Measurements from ENCODE around the gene B3GNT7. TPM values are rescaled to one million over a fixed set of nuclear protein-coding genes. Genes with fewer than 3 reads are reported as not detected.

Gene B3GNT7
- total RNA-seq, 2 experiments from 2014 or later, result 0.38 to 0.89 TPM

DNA sequence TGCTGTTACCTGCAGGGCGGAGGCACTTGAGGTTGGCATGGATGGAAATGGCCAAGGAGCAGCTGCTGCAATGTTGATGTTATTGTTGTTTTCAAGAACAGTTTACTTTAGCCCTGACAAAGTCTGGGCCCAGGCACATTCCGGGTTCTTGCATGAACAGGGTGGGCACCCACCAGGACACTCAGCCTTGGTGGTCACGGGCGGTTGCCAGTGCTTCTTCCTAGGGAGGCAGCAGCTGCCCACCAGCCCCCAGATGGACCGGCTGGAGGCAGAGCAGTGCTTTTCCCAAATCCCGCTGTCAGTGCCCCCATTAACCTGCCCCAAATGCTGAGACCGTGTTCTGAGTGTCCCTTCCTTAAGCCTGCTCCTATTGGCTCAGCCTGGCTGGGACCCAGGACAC, 38.5 kb upstream of the B3GNT7 start:
- H3K4me3 Mint-ChIP-seq, result no peak overlapping the region
- intact Hi-C loops (cut with DNase I, micrococcal nuclease), result no loop called here
- H3K4me1 Mint-ChIP-seq (ENCODE audit: low read depth), result peaks cover under 1% of the 10 kb centered on the region
- Histone ChIP-seq H3K27ac (ENCODE audit: low read depth in 1 of 2, low read length in 2 of 2) (no peak overlapping the region), H3K27me3 (ENCODE audit: control insufficient read depth in 1 of 2, insufficient read depth in 2 of 2, low read length in 2 of 2) (no peaks in the 10 kb centered on the region), H3K36me3 (ENCODE audit: insufficient read depth, low read length) (no peaks in the 10 kb centered on the region), H3K9me3 (ENCODE audit: control insufficient read depth in 1 of 2, insufficient read depth in 1 of 2, low read length in 2 of 2) (peaks cover 0 to 5% of the 10 kb centered on the region in 2 experiments), H3K4me1 (ENCODE audit: insufficient read depth, low read length) (peaks cover 6% of the 10 kb centered on the region), H3K4me3 (ENCODE audit: low read length) (no peak overlapping the region)
- ATAC-seq (ENCODE audit: poor library complexity) (no peak), DNase-seq (no peak)
- H3K27me3 Mint-ChIP-seq, result no peaks in the 10 kb centered on the region
- no peaks in the 10 kb centered on the region for H3K36me3 Mint-ChIP-seq (ENCODE audit: low read depth)
- no peaks in the 10 kb centered on the region for H3K9me3 Mint-ChIP-seq
- CTCF ChIA-PET, result no interaction called here
- TF ChIP-seq, protein P1, sequence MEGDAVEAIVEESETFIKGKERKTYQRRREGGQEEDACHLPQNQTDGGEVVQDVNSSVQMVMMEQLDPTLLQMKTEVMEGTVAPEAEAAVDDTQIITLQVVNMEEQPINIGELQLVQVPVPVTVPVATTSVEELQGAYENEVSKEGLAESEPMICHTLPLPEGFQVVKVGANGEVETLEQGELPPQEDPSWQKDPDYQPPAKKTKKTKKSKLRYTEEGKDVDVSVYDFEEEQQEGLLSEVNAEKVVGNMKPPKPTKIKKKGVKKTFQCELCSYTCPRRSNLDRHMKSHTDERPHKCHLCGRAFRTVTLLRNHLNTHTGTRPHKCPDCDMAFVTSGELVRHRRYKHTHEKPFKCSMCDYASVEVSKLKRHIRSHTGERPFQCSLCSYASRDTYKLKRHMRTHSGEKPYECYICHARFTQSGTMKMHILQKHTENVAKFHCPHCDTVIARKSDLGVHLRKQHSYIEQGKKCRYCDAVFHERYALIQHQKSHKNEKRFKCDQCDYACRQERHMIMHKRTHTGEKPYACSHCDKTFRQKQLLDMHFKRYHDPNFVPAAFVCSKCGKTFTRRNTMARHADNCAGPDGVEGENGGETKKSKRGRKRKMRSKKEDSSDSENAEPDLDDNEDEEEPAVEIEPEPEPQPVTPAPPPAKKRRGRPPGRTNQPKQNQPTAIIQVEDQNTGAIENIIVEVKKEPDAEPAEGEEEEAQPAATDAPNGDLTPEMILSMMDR (IDR thresholded peaks at IDR 0.05), result no peak
- POLR2A ChIA-PET, result no interaction called here
- no peak overlapping the region for H3K27ac Mint-ChIP-seq

DNA sequence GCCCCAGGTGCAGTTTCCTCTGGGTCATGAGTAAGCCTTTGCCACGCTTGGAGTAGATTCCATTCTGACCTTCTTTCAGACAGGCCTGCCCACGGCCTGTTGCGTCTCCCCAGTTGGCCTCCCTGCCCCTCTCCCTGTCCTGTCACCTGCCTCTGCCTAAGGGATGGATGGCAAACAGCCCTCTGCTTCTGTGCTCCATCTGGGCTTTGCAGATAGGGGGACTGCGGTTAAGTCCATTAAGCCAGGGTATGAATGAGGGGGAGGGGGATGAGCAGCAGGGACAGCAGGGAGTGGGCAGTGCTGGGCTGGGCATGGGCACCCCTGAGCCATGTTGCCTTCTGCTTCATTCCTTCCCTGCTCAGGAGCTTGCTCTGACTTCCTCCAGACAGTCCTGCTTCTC, 37.6 kb upstream of the B3GNT7 start:
- no peak for DNase-seq
- ATAC-seq (ENCODE audit: poor library complexity), result no peak
- ChIA-PET POLR2A (no interaction called here), CTCF (no interaction called here)
- Histone ChIP-seq H3K27me3 (ENCODE audit: control insufficient read depth in 1 of 2, insufficient read depth in 2 of 2, low read length in 2 of 2) (no peaks in the 10 kb centered on the region), H3K4me3 (ENCODE audit: low read length) (no peak overlapping the region), H3K36me3 (ENCODE audit: insufficient read depth, low read length) (no peaks in the 10 kb centered on the region), H3K4me1 (ENCODE audit: insufficient read depth, low read length) (peaks cover 13% of the 10 kb centered on the region), H3K27ac (ENCODE audit: low read depth in 1 of 2, low read length in 2 of 2) (no peak overlapping the region), H3K9me3 (ENCODE audit: control insufficient read depth in 1 of 2, insufficient read depth in 1 of 2, low read length in 2 of 2) (peaks cover 0 to 5% of the 10 kb centered on the region in 2 experiments)
- Mint-ChIP-seq H3K9me3 (no peaks in the 10 kb centered on the region), H3K27me3 (no peaks in the 10 kb centered on the region), H3K4me3 (no peak overlapping the region), H3K27ac (no peak overlapping the region), H3K4me1 (ENCODE audit: low read depth) (peaks cover 5% of the 10 kb centered on the region), H3K36me3 (ENCODE audit: low read depth) (no peaks in the 10 kb centered on the region)
- TF ChIP-seq, protein P1 (IDR thresholded peaks at IDR 0.05), result no peak
- intact Hi-C loops (cut with DNase I, micrococcal nuclease), result no loop called here

DNA sequence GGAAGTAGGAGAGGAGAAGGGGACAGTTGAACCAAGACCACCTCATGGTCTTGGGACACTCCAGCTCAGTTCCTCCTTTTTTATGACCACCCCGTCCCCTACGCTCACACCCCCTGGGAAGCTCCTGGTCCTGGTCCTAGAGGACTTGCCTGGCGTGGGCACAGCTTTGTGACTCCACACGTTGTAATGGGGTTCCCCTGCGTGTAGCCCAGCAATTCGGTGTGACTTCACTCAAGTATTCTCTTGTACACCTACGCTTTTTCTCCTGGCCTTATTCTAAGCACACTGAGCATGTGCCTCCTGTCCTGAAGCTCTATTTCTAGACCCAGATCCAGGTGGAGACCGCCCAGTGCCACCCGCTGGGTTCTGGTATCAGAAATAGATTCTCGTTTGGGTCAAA, 36.1 kb upstream of the B3GNT7 start:
- H3K36me3 Mint-ChIP-seq (ENCODE audit: low read depth), result no peaks in the 10 kb centered on the region
- no peak for ATAC-seq (ENCODE audit: poor library complexity)
- CTCF ChIA-PET, result interaction anchor here (1.1 kb wide), 1 partner anchor 11 kb away, joined by 5 read pairs; no protein-coding TSS in a partner anchor

More for the DNA sequence above, 36.1 kb upstream of the B3GNT7 start:
- Mint-ChIP-seq H3K4me1 (ENCODE audit: low read depth) (peaks cover 5% of the 10 kb centered on the region), H3K27me3 (no peaks in the 10 kb centered on the region), H3K4me3 (no peak overlapping the region), H3K27ac (no peak overlapping the region), H3K9me3 (no peaks in the 10 kb centered on the region)
- TF ChIP-seq, protein P1 (IDR thresholded peaks at IDR 0.05), result no peak
- DNase-seq, result no peak
- Histone ChIP-seq H3K27ac (ENCODE audit: low read depth in 1 of 2, low read length in 2 of 2) (no peak overlapping the region), H3K4me1 (ENCODE audit: insufficient read depth, low read length) (peaks cover 13% of the 10 kb centered on the region), H3K4me3 (ENCODE audit: low read length) (no peak overlapping the region), H3K27me3 (ENCODE audit: control insufficient read depth in 1 of 2, insufficient read depth in 2 of 2, low read length in 2 of 2) (no peaks in the 10 kb centered on the region), H3K9me3 (ENCODE audit: control insufficient read depth in 1 of 2, insufficient read depth in 1 of 2, low read length in 2 of 2) (peaks cover 0 to 5% of the 10 kb centered on the region in 2 experiments), H3K36me3 (ENCODE audit: insufficient read depth, low read length) (no peaks in the 10 kb centered on the region)
- intact Hi-C loops (cut with DNase I, micrococcal nuclease), result no loop called here
- POLR2A ChIA-PET, result no interaction called here

Measured in CD4-positive, alpha-beta T cell (primary cell).